ENCODE results near the gene FOXM1. TPM values are rescaled to one million over a fixed set of nuclear protein-coding genes. Genes with fewer than 3 reads are reported as not detected.

FOXM1 gene
- polyA plus RNA-seq, 1 donor from 2014 or later, result 0.31 TPM

GRCh38 chr12:2834581-2835491 lies 42.1 kb downstream of the FOXM1 start, which contains the start of gene NRIP2:
Gene NRIP2, minus strand, starts transcription at chr12:2835035. Its CDS starts 52 bp downstream, at chr12:2834983.
- no peaks in the 10 kb centered on the region for H3K79me2 ChIP-seq (replicated peaks; ENCODE audit: insufficient read depth, low read length)
- no peaks in the 10 kb centered on the region for H3F3A ChIP-seq (ENCODE audit: insufficient read depth, low read length, poor library complexity, severe bottlenecking)
- H3K36me3 ChIP-seq (ENCODE audit: insufficient read depth, low read length), result no peaks in the 10 kb centered on the region
- TF ChIP-seq EZH2 (IDR thresholded peaks at IDR 0.05; ENCODE audit: borderline replicate concordance, insufficient read depth, low read length, poor library complexity, severe bottlenecking), result no peak
- no peak for TF ChIP-seq RAD21 (conservative IDR thresholded peaks at IDR 0.05)
- TF ChIP-seq MXI1 (conservative IDR thresholded peaks at IDR 0.05; ENCODE audit: poor library complexity, severe bottlenecking), result no peak
- no peak for TF ChIP-seq TAF1 (IDR thresholded peaks at IDR 0.05; ENCODE audit: low read depth)
- peak; percentile 20 for TF ChIP-seq REST (IDR thresholded peaks at IDR 0.05; ENCODE audit: borderline replicate concordance)
- H3K9me3 ChIP-seq (ENCODE audit: low read length), result no peaks in the 10 kb centered on the region
- H3K27ac ChIP-seq (ENCODE audit: low read length), result no peak within 1 kb of the TSS
- H3K9ac ChIP-seq (ENCODE audit: low read length), result no peak within 1 kb of the TSS
- no peak within 1 kb of the TSS for H2AFZ ChIP-seq (ENCODE audit: low read depth, low read length)
- no peaks in the 10 kb centered on the region for H3K9me2 ChIP-seq (ENCODE audit: insufficient read depth, low read length)
- H3K27me3 ChIP-seq (ENCODE audit: insufficient read depth, low read depth, low read length), result no peaks in the 10 kb centered on the region
- no peaks in the 10 kb centered on the region for H4K20me1 ChIP-seq (ENCODE audit: insufficient read depth)
- H3K4me3 ChIP-seq (ENCODE audit: low read length), result no peak within 1 kb of the TSS
- no peak within 1 kb of the TSS for H3K4me2 ChIP-seq (ENCODE audit: low read length)

DNA sequence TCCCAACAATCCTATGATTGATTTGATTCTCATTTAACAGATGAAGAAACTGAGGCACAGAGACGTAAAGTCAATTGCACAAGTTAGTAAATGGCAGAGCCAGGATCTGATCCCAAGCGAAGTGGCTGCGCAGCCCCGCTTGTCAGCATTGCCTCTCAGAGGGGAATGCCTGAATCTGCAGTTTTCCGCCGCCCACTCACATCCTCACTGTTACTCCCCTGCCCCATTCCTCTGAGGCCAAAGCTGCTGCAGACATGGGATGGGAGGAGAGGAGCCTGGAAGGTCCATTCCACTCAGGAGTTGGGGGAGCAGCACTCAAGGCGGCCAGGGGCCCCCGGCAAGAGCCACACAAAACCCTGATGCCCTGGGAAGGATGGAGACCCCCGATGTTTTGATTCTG lies 43.2 kb downstream of the FOXM1 start:
- H4K20me1 ChIP-seq (ENCODE audit: insufficient read depth), result no peaks in the 10 kb centered on the region
- no peak overlapping the region for H2AFZ ChIP-seq (ENCODE audit: low read depth, low read length)
- H3K9me2 ChIP-seq (ENCODE audit: insufficient read depth, low read length), result no peaks in the 10 kb centered on the region
- no peak for TF ChIP-seq EP300 (conservative IDR thresholded peaks at IDR 0.05; ENCODE audit: poor library complexity, severe bottlenecking)
- no peak overlapping the region for H3K9ac ChIP-seq (ENCODE audit: low read length)
- no peaks in the 10 kb centered on the region for H3F3A ChIP-seq (ENCODE audit: insufficient read depth, low read length, poor library complexity, severe bottlenecking)
- H3K36me3 ChIP-seq (ENCODE audit: insufficient read depth, low read length), result no peaks in the 10 kb centered on the region
- H3K79me2 ChIP-seq (replicated peaks; ENCODE audit: insufficient read depth, low read length), result no peaks in the 10 kb centered on the region
- no peaks in the 10 kb centered on the region for H3K9me3 ChIP-seq (ENCODE audit: low read length)
- no peak overlapping the region for H3K4me3 ChIP-seq (ENCODE audit: low read length)
- H3K4me2 ChIP-seq (ENCODE audit: low read length), result no peak overlapping the region
- no peaks in the 10 kb centered on the region for H3K27me3 ChIP-seq (ENCODE audit: insufficient read depth, low read depth, low read length)
- no peak overlapping the region for H3K27ac ChIP-seq (ENCODE audit: low read length)

- Histone ChIP-seq H3K9ac (ENCODE audit: low read length) (no peak overlapping the region), H3K27ac (ENCODE audit: low read length) (no peak overlapping the region), H3K4me2 (ENCODE audit: low read length) (no peak overlapping the region)
Observed at GRCh38 chr12:2833327-2833726, 43.6 kb downstream of the FOXM1 start.

More at GRCh38 chr12:2833327-2833726, 43.6 kb downstream of the FOXM1 start:
- Histone ChIP-seq H3K9me3 (ENCODE audit: low read length) (no peaks in the 10 kb centered on the region), H4K20me1 (ENCODE audit: insufficient read depth) (no peaks in the 10 kb centered on the region), H2AFZ (ENCODE audit: low read depth, low read length) (no peak overlapping the region), H3K9me2 (ENCODE audit: insufficient read depth, low read length) (no peaks in the 10 kb centered on the region), H3K4me3 (ENCODE audit: low read length) (no peak overlapping the region), H3K27me3 (ENCODE audit: insufficient read depth, low read depth, low read length) (no peaks in the 10 kb centered on the region), H3F3A (ENCODE audit: insufficient read depth, low read length, poor library complexity, severe bottlenecking) (no peaks in the 10 kb centered on the region), H3K79me2 (replicated peaks; ENCODE audit: insufficient read depth, low read length) (no peaks in the 10 kb centered on the region), H3K36me3 (ENCODE audit: insufficient read depth, low read length) (no peaks in the 10 kb centered on the region)
- no peak for TF ChIP-seq TAF1 (IDR thresholded peaks at IDR 0.05; ENCODE audit: low read depth)
- no peak for TF ChIP-seq EZH2 (IDR thresholded peaks at IDR 0.05; ENCODE audit: borderline replicate concordance, insufficient read depth, low read length, poor library complexity, severe bottlenecking)
- no peak for TF ChIP-seq CTCF (IDR thresholded peaks at IDR 0.05; ENCODE audit: poor library complexity, severe bottlenecking)
- no peak for TF ChIP-seq REST (IDR thresholded peaks at IDR 0.05; ENCODE audit: borderline replicate concordance)
- no peak for TF ChIP-seq MXI1 (conservative IDR thresholded peaks at IDR 0.05; ENCODE audit: poor library complexity, severe bottlenecking)
- TF ChIP-seq POLR2AphosphoS5 (IDR thresholded peaks at IDR 0.05), result no peak
- TF ChIP-seq SMC3 (conservative IDR thresholded peaks at IDR 0.05; ENCODE audit: poor library complexity), result no peak
- TF ChIP-seq RAD21 (conservative IDR thresholded peaks at IDR 0.05), result no peak

Data from neural cell (in vitro differentiated cells).